ENCODE data around the gene TSPEAR.

DNA sequence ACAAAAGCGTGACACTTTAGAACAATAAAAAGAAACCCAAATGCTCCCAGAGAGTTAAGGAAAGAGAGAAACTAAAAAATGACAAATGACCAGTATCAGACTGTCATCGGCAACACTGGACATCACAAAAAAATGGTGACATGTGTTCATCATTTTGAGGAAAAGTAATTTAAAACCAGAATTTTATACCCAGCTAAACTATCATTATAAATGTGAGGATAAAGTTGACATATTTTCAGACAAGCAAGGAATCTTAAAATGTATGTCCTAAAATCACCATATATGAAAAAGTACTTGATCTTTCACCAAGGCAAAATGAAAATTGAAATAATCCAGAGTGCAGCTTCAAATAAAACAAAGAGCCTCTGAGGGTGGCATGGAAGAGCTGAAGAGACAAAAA lies 66.5 kb downstream of the TSPEAR start:
- TF ChIP-seq, protein P1, sequence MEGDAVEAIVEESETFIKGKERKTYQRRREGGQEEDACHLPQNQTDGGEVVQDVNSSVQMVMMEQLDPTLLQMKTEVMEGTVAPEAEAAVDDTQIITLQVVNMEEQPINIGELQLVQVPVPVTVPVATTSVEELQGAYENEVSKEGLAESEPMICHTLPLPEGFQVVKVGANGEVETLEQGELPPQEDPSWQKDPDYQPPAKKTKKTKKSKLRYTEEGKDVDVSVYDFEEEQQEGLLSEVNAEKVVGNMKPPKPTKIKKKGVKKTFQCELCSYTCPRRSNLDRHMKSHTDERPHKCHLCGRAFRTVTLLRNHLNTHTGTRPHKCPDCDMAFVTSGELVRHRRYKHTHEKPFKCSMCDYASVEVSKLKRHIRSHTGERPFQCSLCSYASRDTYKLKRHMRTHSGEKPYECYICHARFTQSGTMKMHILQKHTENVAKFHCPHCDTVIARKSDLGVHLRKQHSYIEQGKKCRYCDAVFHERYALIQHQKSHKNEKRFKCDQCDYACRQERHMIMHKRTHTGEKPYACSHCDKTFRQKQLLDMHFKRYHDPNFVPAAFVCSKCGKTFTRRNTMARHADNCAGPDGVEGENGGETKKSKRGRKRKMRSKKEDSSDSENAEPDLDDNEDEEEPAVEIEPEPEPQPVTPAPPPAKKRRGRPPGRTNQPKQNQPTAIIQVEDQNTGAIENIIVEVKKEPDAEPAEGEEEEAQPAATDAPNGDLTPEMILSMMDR (IDR thresholded peaks at IDR 0.05; ENCODE audit: low read depth, low read length, poor library complexity, severe bottlenecking), result no peak
- no peak for TF ChIP-seq EZH2phosphoT487 (IDR thresholded peaks at IDR 0.05; ENCODE audit: borderline replicate concordance, low read length)

Data from DOHH2 (cell line).